Iris pigment epithelial cell (primary cell): Measurements from ENCODE around the gene KCNAB1.
"Not testable (repeated sequence)": the region's sequence is repeated elsewhere in the genome, so short reads cannot be mapped to it uniquely, and the experiment has no call there.

Experiments
- DNase-seq: peaks from one replicate; pipeline ENCODE4 v3.0.0-alpha.2; 2011; ENCODE audit warnings: low read depth

The KCNAB1 gene

GRCh38 chr3:156120528-156121251 is at the start of gene KCNAB1:
Gene KCNAB1 (plus strand): TSS chr3:156120578.
- no peak for DNase-seq

DNA sequence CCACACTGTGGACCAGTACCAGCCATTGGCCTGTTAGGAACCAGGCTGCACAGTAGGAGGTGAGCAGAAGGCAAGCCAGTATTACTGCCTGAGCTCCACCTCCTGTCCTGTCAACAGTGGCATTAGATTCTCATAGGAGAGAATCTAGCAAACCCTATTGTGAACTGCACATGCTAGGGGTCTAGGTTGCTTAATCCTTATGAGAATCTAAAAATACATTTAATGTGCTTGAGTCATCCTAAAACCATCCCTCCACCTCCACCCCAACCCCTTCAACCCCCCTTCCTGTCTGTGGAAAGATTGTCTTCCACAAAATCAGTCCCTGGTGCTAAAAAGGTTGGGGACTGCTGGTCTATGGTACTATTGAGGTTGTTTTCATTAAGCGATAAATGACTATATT is 49.3 kb upstream of the KCNAB1 start:
- no peak for DNase-seq

DNA sequence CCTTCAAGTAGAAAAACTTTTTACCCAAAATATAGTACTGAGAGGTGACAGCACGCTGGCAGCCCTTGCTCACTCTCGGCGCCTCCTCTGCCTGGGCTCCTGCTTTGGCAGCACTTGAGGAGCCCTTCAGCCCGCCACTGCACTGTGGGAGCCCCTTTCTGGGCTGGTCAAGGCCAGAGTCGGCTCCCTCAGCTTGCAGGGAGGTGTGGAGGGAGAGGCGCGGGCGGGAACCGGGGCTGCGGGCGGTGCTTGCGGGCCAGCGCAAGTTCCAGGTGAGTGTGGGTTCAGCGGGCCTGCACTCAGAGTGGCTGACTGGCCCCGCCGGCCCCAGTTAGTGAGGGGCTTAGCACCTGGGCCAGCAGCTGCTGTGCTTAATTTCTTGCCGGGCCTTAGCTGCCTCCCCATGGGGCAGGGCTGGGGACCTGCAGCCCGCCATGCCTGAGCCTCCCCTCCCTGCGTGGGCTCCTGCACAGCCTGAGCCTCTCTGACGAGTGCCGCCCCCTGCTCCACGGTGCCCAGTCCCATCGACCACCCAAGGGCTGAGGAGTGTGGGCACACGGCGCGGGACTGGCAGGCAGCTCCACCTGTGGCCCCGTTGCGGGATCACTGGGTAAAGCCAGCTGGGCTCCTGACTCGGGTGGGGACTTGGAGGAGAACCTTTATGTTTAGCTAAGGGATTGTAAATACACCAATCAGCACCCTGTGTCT is 47.3 kb upstream of the KCNAB1 start:
- DNase-seq, result not testable (repeated sequence)

GRCh38 chr3:156090126-156090525 is 30.3 kb upstream of the KCNAB1 start:
- no peak for DNase-seq

- no peak for DNase-seq
These were observed 26.4 kb upstream of the KCNAB1 start for GRCh38 chr3:156093964-156094363.

DNA sequence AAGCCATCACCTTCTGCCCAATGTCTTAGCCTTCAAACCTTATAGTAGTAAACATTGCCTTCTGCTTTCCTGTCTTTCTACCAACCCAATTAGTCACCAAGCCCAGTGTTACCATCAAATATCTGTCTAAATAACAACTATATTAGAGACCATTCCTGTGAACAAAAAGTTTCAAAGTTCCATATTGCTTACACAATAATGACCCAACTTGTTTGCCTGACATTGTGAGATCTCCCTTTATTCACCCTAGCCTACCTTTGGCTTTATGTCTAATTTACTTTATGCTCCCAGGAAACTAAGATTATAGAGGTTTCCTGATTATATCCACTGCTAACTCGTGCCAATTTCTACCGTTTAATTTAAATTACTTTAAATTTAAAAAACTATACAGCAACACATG is 26.0 kb upstream of the KCNAB1 start:
- DNase-seq, result no peak

GRCh38 chr3:156095652-156096051 is 24.7 kb upstream of the KCNAB1 start:
- DNase-seq, result not testable (repeated sequence)

DNA sequence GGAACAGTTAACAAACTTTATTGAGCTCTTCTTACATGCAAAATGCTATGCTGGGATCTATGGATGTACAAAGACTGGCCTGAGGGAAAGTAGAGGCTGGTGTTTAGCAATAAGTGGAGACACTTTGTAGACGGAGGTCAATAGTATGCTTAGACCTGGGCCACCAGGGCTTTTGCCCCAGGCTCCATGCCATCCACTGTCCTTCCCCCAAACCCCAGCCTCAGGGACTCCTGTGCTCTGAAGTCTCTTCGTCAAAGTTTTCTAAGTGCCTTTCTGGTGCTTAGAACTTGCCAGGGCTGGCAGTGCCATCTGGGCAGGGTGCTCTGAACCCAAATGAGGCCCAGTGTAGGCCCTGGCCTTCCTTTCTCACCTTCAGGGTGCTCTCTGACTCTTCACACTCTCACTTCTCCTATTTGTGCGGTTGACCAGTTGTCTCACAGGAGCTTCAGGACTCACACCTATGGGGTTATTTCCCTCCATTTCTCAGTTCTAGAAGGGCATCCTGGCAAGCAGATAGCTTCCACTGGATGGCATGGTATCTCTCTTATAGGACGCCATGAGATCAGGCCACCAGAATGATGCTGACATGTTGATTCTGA is 21.8 kb upstream of the KCNAB1 start:
- no peak for DNase-seq

DNA sequence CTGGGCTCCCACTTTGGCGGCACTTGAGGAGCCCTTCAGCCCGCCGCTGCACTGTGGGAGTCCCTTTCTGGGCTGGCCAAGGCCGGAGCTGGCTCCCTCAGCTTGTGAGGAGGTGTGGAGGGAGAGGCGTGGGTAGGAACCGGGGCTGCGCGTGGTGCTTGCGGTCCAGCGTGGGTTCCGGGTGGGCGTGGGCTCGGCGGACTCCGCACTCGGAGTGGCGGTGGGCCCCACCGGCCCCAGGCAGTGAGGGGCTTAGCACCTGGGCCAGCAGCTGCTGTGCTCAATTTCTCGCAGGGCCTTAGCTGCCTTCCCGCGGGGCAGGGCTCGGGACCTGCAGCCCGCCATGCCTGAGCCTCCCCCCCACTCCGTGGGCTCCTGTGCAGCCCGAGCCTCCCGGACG is 21.0 kb upstream of the KCNAB1 start:
- DNase-seq, result not testable (repeated sequence)

GRCh38 chr3:156099984-156100383 is 20.4 kb upstream of the KCNAB1 start:
- not testable (repeated sequence) for DNase-seq

DNA sequence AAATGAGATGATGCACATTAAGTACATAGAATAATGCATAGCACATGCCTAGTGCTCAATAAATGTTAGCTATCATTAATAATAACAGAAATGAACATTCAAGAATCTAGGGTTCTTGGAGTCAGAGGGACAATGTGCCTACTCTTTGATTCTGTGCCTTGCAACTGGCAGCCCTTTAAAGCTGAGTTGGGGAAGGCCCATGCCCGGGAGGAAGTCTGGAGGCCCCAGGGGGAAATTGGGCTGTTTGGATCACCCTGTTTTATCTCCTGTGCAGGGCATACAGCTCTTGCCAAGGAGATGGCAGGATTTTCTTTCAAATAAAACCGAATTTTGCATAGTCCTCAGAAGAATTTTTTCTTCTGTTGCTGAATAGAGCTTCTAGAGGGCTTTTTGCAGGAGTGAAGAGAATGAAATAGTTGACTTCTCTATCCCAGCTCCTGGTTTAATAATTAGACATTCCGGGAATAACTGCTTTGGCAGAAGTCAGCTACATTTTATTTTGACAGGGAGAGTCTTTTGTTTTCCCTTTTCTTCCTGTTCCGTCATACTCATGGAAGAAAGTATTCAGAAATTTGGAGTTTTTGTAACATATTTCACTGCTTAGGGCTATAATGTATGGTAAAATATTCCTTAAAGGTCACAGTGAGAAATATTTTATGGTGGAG is 18.0 kb upstream of the KCNAB1 start:
- DNase-seq, result no peak

DNA sequence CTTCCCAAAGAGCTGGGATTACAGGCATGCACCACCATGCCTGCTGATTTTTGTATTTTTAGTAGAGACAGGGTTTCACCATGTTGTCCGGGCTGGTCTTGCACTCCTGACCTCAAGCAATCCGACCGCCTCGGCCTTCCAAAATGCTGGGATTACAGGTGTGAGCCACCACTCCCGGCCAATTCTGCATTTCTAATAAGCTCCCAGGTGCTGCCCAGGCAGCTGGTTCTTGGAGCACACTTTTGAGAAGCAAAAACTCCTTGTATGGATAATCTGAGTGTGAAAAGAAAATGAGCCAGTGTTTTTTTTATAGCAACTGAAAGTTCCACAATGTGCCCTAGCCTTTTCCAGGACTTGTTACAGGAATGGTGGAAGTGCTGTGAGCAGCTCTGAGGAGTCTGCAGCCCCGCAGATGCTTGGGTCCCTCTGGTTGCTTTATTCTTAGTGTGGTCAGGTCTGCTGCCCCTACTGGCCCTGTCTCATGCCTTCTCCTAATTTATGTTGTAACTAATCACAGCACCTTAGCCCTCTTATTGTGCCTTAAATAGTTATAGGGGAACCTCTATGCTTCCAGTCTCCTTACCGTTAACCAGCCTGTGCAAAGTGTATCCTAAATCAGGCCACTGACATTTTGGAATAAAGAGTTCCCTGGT is 13.5 kb upstream of the KCNAB1 start:
- no peak for DNase-seq

GRCh38 chr3:156107504-156107903 is 12.9 kb upstream of the KCNAB1 start:
- no peak for DNase-seq

DNA sequence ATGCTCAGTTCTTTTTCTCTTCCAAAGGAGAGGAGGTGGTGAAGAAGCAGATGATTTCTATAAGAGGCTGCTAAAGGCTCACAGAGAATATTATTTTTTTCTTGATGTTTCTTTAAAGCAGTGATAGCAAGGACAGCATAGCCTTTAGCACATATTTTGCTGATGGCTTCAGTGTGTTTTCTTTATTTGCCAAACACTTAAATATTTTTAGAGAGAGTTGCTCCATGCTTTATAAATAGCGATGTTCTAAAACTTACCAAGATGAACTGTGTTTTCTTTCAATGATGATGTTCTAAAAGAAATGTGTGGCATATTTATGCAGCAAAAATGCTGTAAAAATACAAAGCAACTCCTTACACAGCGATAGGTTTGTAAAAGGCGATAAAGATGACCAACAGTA is 11.8 kb upstream of the KCNAB1 start:
- DNase-seq, result no peak

GRCh38 chr3:156109989-156110388 is 10.4 kb upstream of the KCNAB1 start:
- no peak for DNase-seq

DNA sequence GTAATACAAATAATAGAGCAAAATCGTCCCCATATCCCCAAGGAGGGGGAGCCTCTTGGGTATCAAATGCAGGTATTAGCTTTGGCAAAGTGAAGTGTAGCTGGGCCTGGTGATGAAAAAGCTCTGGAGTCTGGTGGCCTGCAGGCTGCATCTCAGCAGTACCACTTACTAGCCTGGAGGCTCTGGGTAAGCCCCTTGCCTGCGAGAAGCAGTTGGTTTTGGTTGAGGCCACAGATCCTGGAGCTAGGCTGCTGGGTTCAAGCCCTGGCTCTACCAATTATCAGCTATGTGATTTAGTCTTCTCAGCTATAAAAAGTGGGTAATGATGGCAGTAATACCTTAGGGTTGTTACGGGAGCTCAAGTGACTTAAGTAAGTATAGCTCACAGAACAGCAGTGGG is 6.1 kb downstream of the KCNAB1 start:
- DNase-seq, result no peak

DNA sequence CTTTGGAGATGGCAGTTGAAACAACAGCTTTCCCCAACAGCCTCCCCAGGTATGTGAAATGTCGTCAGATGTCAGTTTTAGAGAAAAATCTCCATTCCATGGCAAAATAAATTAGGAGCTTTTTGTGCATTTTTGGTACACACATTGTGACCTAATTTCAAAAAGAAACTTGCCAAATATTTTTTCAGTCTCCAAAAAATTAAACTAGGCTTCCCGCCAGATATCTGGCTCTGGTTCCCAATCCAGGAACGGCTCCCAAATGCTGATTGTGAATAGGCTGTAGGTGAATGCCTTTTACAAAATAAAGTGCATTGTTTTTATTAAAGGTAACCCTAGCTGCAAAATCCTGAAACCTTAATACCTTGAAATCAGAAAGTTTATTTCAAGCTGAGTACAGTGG is 10.9 kb downstream of the KCNAB1 start:
- no peak for DNase-seq

DNA sequence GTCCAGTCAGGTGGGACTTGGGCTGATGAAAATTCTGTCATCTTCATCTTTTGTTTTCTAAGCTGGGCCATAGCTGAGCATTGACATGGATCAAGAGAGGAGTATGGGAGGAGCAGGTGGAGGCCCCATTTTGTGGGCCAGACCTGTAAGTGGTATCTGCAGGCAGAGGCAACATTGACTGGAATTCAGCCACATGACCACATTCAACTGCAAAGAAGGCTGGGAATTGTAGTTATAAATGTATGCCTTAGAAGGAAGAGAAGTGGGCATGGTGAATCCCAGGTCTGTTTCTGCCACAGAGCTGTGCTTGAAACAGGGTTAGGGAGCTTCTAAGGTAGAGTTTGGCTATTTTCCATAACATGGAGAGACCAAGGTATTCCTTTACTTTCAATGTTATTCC is 11.4 kb downstream of the KCNAB1 start:
- no peak for DNase-seq

- no peak for DNase-seq
These were observed 11.9 kb downstream of the KCNAB1 start for GRCh38 chr3:156132313-156132712.

- DNase-seq, result no peak
These were observed 12.7 kb downstream of the KCNAB1 start for GRCh38 chr3:156133076-156133475.

DNA sequence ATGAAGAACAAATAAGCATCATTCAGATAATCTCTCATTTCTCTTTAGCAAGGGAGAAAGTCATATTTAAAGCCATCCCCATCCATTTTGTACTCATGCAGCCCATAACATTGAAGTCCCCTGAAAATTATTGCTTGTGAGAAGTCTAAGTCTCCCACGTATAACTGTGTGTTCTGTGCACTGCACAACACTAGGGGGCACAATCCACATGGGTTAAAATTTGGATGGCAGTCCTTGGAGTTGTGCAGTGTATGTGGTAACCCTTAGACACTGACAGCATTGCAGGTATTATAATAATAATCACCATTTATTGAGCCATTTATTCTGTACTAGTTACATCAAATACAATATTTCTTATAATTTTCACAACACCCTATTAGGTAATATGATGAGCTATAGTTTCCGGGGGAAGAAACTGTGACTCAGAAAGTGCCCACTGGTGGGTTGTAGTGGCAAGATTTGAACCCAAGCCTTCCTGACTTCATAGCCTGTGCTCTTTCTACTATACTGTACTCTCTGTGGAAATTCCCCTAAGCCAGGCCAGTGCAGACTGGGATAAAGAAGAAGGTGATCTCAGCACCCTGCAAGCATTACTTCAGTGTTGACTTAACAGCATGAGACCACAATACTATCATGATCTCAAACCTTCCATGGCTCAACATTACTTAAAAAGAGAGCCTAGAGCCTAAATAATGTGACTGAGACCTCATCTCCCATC is 15.7 kb downstream of the KCNAB1 start:
- no peak for DNase-seq

DNA sequence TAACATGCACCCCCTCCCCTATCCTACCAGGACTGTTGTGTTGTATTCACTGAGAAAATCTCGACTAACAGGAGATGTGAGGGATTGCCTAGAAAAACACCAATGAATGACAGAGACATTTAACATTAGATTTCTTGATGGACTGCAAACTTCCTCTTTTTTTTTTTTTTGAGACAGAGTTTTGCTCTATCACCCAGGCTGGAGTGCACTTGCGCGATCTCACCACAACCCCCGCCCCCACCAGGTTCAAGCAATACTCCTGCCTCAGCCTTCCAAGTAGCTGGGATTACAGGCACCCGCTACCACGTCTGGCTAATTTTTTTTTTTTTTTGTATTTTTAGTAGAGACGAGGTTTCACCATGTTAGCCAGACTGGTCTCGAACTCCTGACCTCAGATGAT is 17.0 kb downstream of the KCNAB1 start:
- not testable (repeated sequence) for DNase-seq
